ENCODE measurements around the gene FRAT2.

FRAT2 gene, protein sequence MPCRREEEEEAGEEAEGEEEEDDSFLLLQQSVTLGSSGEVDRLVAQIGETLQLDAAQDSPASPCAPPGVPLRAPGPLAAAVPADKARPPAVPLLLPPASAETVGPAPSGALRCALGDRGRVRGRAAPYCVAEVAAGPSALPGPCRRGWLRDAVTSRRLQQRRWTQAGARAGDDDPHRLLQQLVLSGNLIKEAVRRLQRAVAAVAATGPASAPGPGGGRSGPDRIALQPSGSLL

DNA sequence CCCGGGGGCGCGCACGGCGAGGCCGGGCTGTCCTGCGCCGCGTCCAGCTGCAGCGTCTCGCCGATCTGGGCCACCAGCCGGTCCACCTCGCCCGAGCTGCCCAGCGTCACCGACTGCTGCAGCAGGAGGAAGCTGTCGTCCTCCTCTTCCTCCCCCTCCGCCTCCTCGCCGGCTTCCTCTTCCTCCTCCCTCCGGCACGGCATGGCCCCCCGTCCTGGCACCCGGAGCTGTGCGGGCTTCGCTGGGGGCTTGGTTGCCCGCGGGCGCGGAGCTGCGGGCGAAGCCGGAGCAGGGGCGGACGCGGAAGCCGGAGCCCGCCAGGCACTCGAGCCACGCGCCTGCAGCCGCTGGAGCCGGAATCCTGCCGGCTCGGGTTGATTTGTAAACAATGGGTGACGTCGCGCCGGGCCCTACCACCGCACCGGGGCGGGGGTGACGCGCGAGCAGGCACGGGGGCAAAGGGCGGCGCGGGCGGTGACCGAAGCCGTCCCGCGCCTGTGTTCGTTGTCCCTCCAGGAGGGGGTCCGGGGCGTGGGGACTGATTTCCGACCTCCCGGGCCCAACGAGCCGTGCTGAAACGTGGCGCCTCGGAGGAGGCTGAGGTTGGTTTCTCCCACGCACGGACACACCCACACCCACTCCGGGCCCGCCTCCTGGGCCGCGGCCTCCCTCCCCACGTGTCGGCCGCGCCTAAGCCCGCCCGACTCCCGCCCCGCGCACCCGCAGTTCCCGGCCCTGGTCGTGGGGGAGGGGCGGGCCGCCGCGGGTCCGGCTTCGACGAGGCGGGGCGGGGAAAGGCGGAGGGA, at the start of gene FRAT2:
Gene FRAT2, minus strand, starts transcription at position 360 of the 806 bp plus-strand sequence. Its CDS starts 157 bp downstream, at position 203.
- no peak for TF ChIP-seq EZH2phosphoT487 (IDR thresholded peaks at IDR 0.05; ENCODE audit: borderline replicate concordance, low read length)
- TF ChIP-seq, protein P1, sequence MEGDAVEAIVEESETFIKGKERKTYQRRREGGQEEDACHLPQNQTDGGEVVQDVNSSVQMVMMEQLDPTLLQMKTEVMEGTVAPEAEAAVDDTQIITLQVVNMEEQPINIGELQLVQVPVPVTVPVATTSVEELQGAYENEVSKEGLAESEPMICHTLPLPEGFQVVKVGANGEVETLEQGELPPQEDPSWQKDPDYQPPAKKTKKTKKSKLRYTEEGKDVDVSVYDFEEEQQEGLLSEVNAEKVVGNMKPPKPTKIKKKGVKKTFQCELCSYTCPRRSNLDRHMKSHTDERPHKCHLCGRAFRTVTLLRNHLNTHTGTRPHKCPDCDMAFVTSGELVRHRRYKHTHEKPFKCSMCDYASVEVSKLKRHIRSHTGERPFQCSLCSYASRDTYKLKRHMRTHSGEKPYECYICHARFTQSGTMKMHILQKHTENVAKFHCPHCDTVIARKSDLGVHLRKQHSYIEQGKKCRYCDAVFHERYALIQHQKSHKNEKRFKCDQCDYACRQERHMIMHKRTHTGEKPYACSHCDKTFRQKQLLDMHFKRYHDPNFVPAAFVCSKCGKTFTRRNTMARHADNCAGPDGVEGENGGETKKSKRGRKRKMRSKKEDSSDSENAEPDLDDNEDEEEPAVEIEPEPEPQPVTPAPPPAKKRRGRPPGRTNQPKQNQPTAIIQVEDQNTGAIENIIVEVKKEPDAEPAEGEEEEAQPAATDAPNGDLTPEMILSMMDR (IDR thresholded peaks at IDR 0.05; ENCODE audit: low read depth, low read length, poor library complexity, severe bottlenecking) = no peak
- H4K20me1 ChIP-seq (ENCODE audit: control insufficient read depth, insufficient read depth, low read depth, low read length) = no peaks in the 10 kb centered on the region
- H3K27me3 ChIP-seq (ENCODE audit: control insufficient read depth, low read length) = peaks cover 23% of the 10 kb centered on the region
- peaks cover 34% of the 10 kb centered on the region for H3K79me2 ChIP-seq (ENCODE audit: control insufficient read depth, low read length)
- H3F3A ChIP-seq (ENCODE audit: control insufficient read depth, insufficient read depth) = peaks cover 4% of the 10 kb centered on the region; the same call in 1 of the 2 replicates
- H3K36me3 ChIP-seq (ENCODE audit: control insufficient read depth, low read length) = peaks cover 10% of the 10 kb centered on the region
- no peaks in the 10 kb centered on the region for H3K9me3 ChIP-seq (ENCODE audit: control insufficient read depth, insufficient read depth, low read length)
- peak within 1 kb of the TSS; percentile 87 for H3K4me3 ChIP-seq (ENCODE audit: low read length)
- H3K9me2 ChIP-seq (replicated peaks; ENCODE audit: control insufficient read depth, low read length) = no peaks in the 10 kb centered on the region
- H3K4me2 ChIP-seq (ENCODE audit: low read length) = peak within 1 kb of the TSS; percentile 78
- peaks cover 39% of the 10 kb centered on the region for H3K4me1 ChIP-seq (ENCODE audit: control insufficient read depth, low read length)
- H3K27ac ChIP-seq (ENCODE audit: low read depth, low read length) = peak within 1 kb of the TSS; percentile 61

DNA sequence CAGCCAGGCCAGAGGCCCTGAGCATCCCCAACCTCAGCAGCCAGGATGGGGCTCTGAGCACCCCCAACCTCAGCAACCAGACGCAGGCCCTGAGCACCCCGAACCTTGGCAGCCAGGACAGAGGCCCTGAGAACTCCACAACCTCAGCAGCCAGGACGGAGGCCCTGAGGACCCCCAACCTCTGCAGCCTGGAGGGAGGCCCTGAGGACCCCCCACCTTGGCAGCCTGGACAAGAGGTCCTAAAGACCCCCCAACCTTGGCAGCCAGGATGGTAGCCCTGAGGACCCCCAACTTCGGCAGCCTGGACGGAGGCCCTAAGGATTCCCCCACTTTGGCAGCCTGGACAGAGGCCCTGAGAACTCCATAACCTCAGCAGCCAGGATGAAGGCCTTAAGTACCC, 49.6 kb upstream of the FRAT2 start:
- no peaks in the 10 kb centered on the region for H3K27me3 ChIP-seq (ENCODE audit: control insufficient read depth, low read length)
- no peaks in the 10 kb centered on the region for H3F3A ChIP-seq (ENCODE audit: control insufficient read depth, insufficient read depth)
- no peak overlapping the region for H3K27ac ChIP-seq (ENCODE audit: low read depth, low read length)
- no peaks in the 10 kb centered on the region for H3K9me2 ChIP-seq (replicated peaks; ENCODE audit: control insufficient read depth, low read length)
- H4K20me1 ChIP-seq (ENCODE audit: control insufficient read depth, insufficient read depth, low read depth, low read length) = no peaks in the 10 kb centered on the region
- no peaks in the 10 kb centered on the region for H3K9me3 ChIP-seq (ENCODE audit: control insufficient read depth, insufficient read depth, low read length)
- H3K36me3 ChIP-seq (ENCODE audit: control insufficient read depth, low read length) = peaks cover 47% of the 10 kb centered on the region
- TF ChIP-seq, protein P1 (IDR thresholded peaks at IDR 0.05; ENCODE audit: low read depth, low read length, poor library complexity, severe bottlenecking) = no peak
- H3K79me2 ChIP-seq (ENCODE audit: control insufficient read depth, low read length) = no peaks in the 10 kb centered on the region
- H3K4me3 ChIP-seq (ENCODE audit: low read length) = no peak overlapping the region
- H3K4me2 ChIP-seq (ENCODE audit: low read length) = no peak overlapping the region
- no peaks in the 10 kb centered on the region for H3K4me1 ChIP-seq (ENCODE audit: control insufficient read depth, low read length)

DNA sequence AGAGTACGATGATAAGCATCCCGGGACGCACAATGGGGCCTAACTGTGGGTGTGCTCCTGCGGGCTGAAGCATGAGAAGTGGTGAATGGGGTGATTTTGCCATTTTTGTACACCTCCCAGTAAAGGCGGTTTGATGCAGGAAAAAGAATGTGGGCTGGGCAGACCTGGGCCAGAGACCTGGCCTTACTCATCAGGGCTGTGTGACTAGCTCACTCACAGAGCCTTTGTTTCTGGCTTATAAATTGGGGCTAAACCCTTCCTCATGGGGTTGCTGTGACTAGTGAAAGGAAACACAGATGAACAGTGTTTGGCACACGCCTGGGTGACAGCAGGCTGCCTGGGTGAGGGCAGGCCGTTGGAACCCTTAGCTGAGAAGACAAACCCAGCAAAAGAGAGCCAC, 48.6 kb upstream of the FRAT2 start:
- Histone ChIP-seq H3K79me2 (ENCODE audit: control insufficient read depth, low read length) (no peaks in the 10 kb centered on the region), H3K4me2 (ENCODE audit: low read length) (no peak overlapping the region), H3K27ac (ENCODE audit: low read depth, low read length) (no peak overlapping the region), H3K9me2 (replicated peaks; ENCODE audit: control insufficient read depth, low read length) (no peaks in the 10 kb centered on the region), H4K20me1 (ENCODE audit: control insufficient read depth, insufficient read depth, low read depth, low read length) (no peaks in the 10 kb centered on the region), H3K4me3 (ENCODE audit: low read length) (no peak overlapping the region), H3K9me3 (ENCODE audit: control insufficient read depth, insufficient read depth, low read length) (no peaks in the 10 kb centered on the region), H3K36me3 (ENCODE audit: control insufficient read depth, low read length) (peaks cover 46% of the 10 kb centered on the region), H3F3A (ENCODE audit: control insufficient read depth, insufficient read depth) (no peaks in the 10 kb centered on the region), H3K27me3 (ENCODE audit: control insufficient read depth, low read length) (no peaks in the 10 kb centered on the region), H3K4me1 (ENCODE audit: control insufficient read depth, low read length) (no peaks in the 10 kb centered on the region)
- TF ChIP-seq EZH2phosphoT487 (IDR thresholded peaks at IDR 0.05; ENCODE audit: borderline replicate concordance, low read length) = no peak
- TF ChIP-seq, protein P1 (IDR thresholded peaks at IDR 0.05; ENCODE audit: low read depth, low read length, poor library complexity, severe bottlenecking) = no peak
